SW480 (cell line): Measurements from ENCODE around the gene EXOC8.

Source experiments
- DNase-seq: peaks from one replicate; pipeline ENCODE4 v3.0.0-alpha.2; 2016; ENCODE audit warnings: low spot score

EXOC8 gene

GRCh38 chr1:231315887-231316286 lies 21.8 kb downstream of the EXOC8 start:
- DNase-seq = no peak

GRCh38 chr1:231313661-231314060 lies 24.0 kb downstream of the EXOC8 start:
- no peak for DNase-seq

GRCh38 chr1:231312432-231312788 lies 25.2 kb downstream of the EXOC8 start:
- DNase-seq = no peak

GRCh38 chr1:231311720-231312431 lies 25.8 kb downstream of the EXOC8 start:
- DNase-seq = no peak

- no peak for DNase-seq
Measured at GRCh38 chr1:231310391-231310934, 27.2 kb downstream of the EXOC8 start.

- no peak for DNase-seq
Measured at GRCh38 chr1:231301990-231302389, 35.7 kb downstream of the EXOC8 start.

GRCh38 chr1:231295938-231296337 lies 41.7 kb downstream of the EXOC8 start:
- no peak for DNase-seq

- DNase-seq = no peak
Measured at GRCh38 chr1:231286603-231287002, 51.0 kb downstream of the EXOC8 start.

- DNase-seq = no peak
Measured at GRCh38 chr1:231284441-231284840, 53.2 kb downstream of the EXOC8 start.
